ENCODE data around the gene BUD13.

GRCh38 chr11:116725434-116726221, 47.2 kb downstream of the BUD13 start:
- TF ChIP-seq CTCF (conservative IDR thresholded peaks at IDR 0.05; ENCODE audit: low read length) (no peak), EZH2phosphoT487 (IDR thresholded peaks at IDR 0.05; ENCODE audit: borderline replicate concordance) (no peak)
